ENCODE measurements around the gene SLF2.

- TF ChIP-seq PAXIP1 (CRISPR knock-in tag; conservative IDR thresholded peaks at IDR 0.05) (no peak), GATAD2A (CRISPR knock-in tag; IDR thresholded peaks at IDR 0.05) (no peak)
These were observed 56.1 kb downstream of the SLF2 start for GRCh38 chr10:100968863-100969186.

Measured in HepG2 (cell line).